H1 (cell line): Measurements from ENCODE around the gene MAPRE2.

ENCODE experiments used
- CHD2 ChIP-seq: IDR thresholded peaks from 2 replicates; pipeline ENCODE4 v1.6.1; 2012; ENCODE audit warnings: low read length, improper control_type of control experiment
- EP300 ChIP-seq, 2 experiments: IDR thresholded peaks; 1 replicate in 1 of 2; 2 replicates in 1 of 2; pipeline ENCODE4 v1.6.1; 2011 to 2012; ENCODE audit warnings: low read depth in 2 of 2, low read length in 2 of 2, mild to moderate bottlenecking in 2 of 2, borderline replicate concordance in 1 of 2, inconsistent platforms in 1 of 2, moderate library complexity in 1 of 2
- GTF2F1 ChIP-seq: IDR thresholded peaks from 2 replicates; pipeline ENCODE4 v1.6.1; 2012; ENCODE audit warnings: low read depth, low read length, improper control_type of control experiment, borderline replicate concordance
- POLR2AphosphoS5 ChIP-seq: IDR thresholded peaks from 2 replicates; pipeline ENCODE4 v1.6.1; 2011; ENCODE audit warnings: low read depth, low read length
- POU5F1 ChIP-seq: IDR thresholded peaks from 2 replicates; pipeline ENCODE4 v1.6.1; 2011; ENCODE audit warnings: low read depth, mild to moderate bottlenecking, low read length, moderate library complexity
- RNF2 ChIP-seq: fragments of 200-900, 300-1000 bp; sonication (generic); IDR thresholded peaks from 2 replicates; pipeline ENCODE4 v1.7.1; 2016; ENCODE audit warnings: borderline replicate concordance, low read depth, mild to moderate bottlenecking, antibody characterized with exemption, low read length; ENCODE audit not compliant: poor library complexity, severe bottlenecking; ENCODE audit errors: missing control alignments
- SIN3A ChIP-seq, 2 experiments: IDR thresholded peaks in 1 of 2; conservative IDR thresholded peaks in 1 of 2; 2 replicates each; pipeline ENCODE4 v1.6.1; 2011 to 2012; ENCODE audit warnings: low read length in 2 of 2, improper control_type of control experiment in 1 of 2, low read depth in 1 of 2, mild to moderate bottlenecking in 1 of 2
- SRF ChIP-seq: IDR thresholded peaks from 2 replicates; pipeline ENCODE4 v1.6.1; 2011; ENCODE audit warnings: mild to moderate bottlenecking, low read depth, low read length, moderate library complexity
- SUZ12 ChIP-seq: fragments of 200-600 bp; sonication (generic); IDR thresholded peaks from 2 replicates; pipeline ENCODE4 v1.6.1; 2012; ENCODE audit warnings: mild to moderate bottlenecking, inconsistent platforms, low read length, moderate library complexity, mixed read lengths
- TAF7 ChIP-seq: optimal IDR thresholded peaks from 2 replicates; pipeline ENCODE3; 2011; ENCODE audit warnings: low read depth, mild to moderate bottlenecking, inconsistent platforms, low read length, moderate library complexity, borderline replicate concordance
- YY1 ChIP-seq: IDR thresholded peaks from 2 replicates; pipeline ENCODE4 v1.6.1; 2011; ENCODE audit warnings: low read depth, mild to moderate bottlenecking, low read length
- TF ChIP-seq, protein P1 (sequence below), 3 experiments: IDR thresholded peaks; 1 replicate in 2 of 3; 2 replicates in 1 of 3; pipeline versions ENCODE4 v1.5.1 to v1.6.1; 2011; ENCODE audit warnings: low read length in 3 of 3, mild to moderate bottlenecking in 3 of 3, inconsistent platforms in 2 of 3, low read depth in 1 of 3, moderate library complexity in 1 of 3; ENCODE audit not compliant: insufficient read depth in 1 of 3; ENCODE audit errors: control extremely low read depth in 1 of 3
- TF ChIP-seq, protein P2 (sequence below): IDR thresholded peaks from 2 replicates; pipeline ENCODE4 v1.6.1; 2012; ENCODE audit warnings: inconsistent platforms

DNA sequence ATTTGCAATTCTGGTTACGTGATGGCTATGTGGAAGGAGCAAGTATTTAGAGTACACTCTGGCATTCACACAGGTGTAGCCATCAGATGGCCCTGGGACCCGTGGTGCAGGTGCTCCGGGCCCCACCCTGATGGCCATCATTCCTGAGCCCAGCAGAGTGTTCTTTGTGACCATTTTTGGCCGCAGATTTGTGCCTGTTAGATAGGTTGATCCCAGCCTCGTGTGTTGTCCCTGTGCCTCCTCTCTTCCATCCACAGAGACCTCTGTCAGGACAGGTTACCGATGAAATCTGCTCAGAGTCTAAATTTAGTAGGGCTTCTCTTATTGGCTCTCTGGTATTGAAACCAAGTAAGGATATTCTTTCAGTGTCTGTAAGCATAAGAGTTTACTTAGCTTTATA, 33.9 kb downstream of the MAPRE2 start:
- TF ChIP-seq TAF7 (no peak), SUZ12 (no peak), EP300 (IDR thresholded peaks at IDR 0.05; ENCODE audit: borderline replicate concordance in 1 of 2, low read depth in 2 of 2, low read length in 2 of 2) (no peak), SIN3A (conservative IDR thresholded peaks at IDR 0.05 in 1 of 2, IDR thresholded peaks at IDR 0.05 in 1 of 2; ENCODE audit: low read depth in 1 of 2, low read length in 2 of 2) (no peak), POU5F1 (no peak), POLR2AphosphoS5 (no peak), SRF (no peak), CHD2 (no peak), GTF2F1 (no peak), RNF2 (no peak), YY1 (no peak)
- TF ChIP-seq, protein P1, sequence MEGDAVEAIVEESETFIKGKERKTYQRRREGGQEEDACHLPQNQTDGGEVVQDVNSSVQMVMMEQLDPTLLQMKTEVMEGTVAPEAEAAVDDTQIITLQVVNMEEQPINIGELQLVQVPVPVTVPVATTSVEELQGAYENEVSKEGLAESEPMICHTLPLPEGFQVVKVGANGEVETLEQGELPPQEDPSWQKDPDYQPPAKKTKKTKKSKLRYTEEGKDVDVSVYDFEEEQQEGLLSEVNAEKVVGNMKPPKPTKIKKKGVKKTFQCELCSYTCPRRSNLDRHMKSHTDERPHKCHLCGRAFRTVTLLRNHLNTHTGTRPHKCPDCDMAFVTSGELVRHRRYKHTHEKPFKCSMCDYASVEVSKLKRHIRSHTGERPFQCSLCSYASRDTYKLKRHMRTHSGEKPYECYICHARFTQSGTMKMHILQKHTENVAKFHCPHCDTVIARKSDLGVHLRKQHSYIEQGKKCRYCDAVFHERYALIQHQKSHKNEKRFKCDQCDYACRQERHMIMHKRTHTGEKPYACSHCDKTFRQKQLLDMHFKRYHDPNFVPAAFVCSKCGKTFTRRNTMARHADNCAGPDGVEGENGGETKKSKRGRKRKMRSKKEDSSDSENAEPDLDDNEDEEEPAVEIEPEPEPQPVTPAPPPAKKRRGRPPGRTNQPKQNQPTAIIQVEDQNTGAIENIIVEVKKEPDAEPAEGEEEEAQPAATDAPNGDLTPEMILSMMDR (IDR thresholded peaks at IDR 0.05; ENCODE audit: control extremely low read depth in 1 of 3, insufficient read depth in 1 of 3, low read depth in 1 of 3, low read length in 3 of 3) = no peak
- TF ChIP-seq, protein P2, sequence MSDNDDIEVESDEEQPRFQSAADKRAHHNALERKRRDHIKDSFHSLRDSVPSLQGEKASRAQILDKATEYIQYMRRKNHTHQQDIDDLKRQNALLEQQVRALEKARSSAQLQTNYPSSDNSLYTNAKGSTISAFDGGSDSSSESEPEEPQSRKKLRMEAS = no peak
